Naive B cell (primary cell): ENCODE measurements around the gene RWDD2A. TPM values are rescaled to one million over a fixed set of nuclear protein-coding genes. Genes with fewer than 3 reads are reported as not detected.

Experiments
- ATAC-seq, 2 donors: fragments of 150-1000 bp; cut with Tn5 transposase; 2 replicates each; pipeline ENCODE4 v1.10.0; 2021; ENCODE audit warnings: low read depth in 2 of 2, mild to moderate bottlenecking in 2 of 2, moderate library complexity in 2 of 2
- DNase-seq: peaks from one replicate; pipeline ENCODE4 v3.0.0; 2022
- H3K27ac Mint-ChIP-seq, 6 donors: one replicate each; pipeline ENCODE4 v1.8.0; 2020 to 2022; ENCODE audit warnings: mild to moderate bottlenecking in 6 of 6, mixed read lengths in 6 of 6, moderate library complexity in 5 of 6, inconsistent platforms in 2 of 6
- H3K27me3 Mint-ChIP-seq, 3 donors: one replicate each; pipeline ENCODE4 v1.8.0; 2021 to 2022; ENCODE audit warnings: mixed read lengths in 3 of 3, mild to moderate bottlenecking in 1 of 3
- H3K36me3 Mint-ChIP-seq, 2 donors: one replicate each; pipeline ENCODE4 v1.8.0; 2020 to 2022; ENCODE audit warnings: mixed read lengths in 2 of 2, inconsistent platforms in 1 of 2, mild to moderate bottlenecking in 1 of 2
- H3K4me1 Mint-ChIP-seq, 3 donors: one replicate each; pipeline ENCODE4 v1.8.0; 2020 to 2022; ENCODE audit warnings: mixed read lengths in 3 of 3, inconsistent platforms in 1 of 3, mild to moderate bottlenecking in 1 of 3, moderate library complexity in 1 of 3
- H3K4me3 Mint-ChIP-seq, 8 donors: one replicate each; pipeline ENCODE4 v1.8.0; 2020 to 2022; ENCODE audit warnings: mild to moderate bottlenecking in 8 of 8, mixed read lengths in 8 of 8, moderate library complexity in 8 of 8, inconsistent platforms in 2 of 8
- H3K9me3 Mint-ChIP-seq, 7 donors: one replicate each; pipeline ENCODE4 v1.8.0; 2020 to 2022; ENCODE audit warnings: mixed read lengths in 7 of 7, mild to moderate bottlenecking in 5 of 7, inconsistent platforms in 2 of 7, moderate library complexity in 1 of 7
- polyA plus RNA-seq, 6 donors: library from polyadenylated mRNA; unstranded; fragments of 300-500 nt; fragmentation: Illumina TruSeq; gene quantifications; one replicate each; pipeline ENCODE4 v1.2.3, GENCODE V29; 2021; ENCODE audit warnings: low read depth in 6 of 6

RWDD2A gene
- polyA plus RNA-seq = 1 to 10 TPM; 1.9 to 4.1 (median 2.5) TPM

DNA sequence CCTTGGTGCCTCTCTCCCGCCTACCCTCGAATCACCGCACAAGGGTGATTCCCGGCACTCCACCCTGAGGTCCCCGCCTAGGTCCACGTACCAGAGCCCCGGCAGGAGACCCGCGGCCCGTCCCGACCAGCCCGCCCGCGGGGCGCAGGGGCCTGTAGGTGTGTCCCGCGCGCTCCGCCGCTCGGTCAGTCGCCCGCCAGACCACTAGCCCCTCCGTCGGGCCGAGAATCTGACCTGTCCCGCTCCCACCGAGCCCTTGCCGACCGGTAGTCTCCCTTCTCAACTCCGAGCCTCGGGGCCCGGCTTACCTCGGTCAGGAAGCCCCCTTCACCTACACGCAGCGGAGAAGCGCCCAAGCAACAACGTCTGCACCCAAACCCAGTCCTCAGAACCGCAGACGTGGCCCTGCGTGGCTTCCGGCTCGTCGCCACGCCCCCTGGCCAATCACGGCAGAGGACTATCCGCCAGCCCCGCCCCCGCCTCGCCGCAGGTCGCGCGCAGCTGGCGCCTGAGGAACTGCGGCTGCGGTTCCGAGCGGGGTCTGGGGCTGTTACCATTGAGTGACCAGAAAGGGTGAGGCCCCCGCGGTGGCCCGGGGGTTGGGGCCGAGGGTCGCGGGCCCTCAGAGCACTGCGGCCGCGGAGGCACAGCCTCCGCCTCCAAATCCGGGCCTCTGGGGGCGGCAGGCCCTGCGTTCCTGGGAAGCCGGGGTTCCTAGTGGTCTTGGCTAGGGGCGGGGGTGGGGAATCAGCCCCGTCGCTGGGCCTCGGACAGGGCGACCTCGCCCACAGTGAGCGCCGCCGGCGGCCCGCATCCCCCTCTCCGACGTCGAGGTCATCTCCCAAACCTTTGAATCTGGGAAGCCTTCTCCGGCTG, at the start of gene RWDD2A, which contains the start of gene PGM3:
Gene RWDD2A (plus strand): TSS at position 487 of the 876 bp plus-strand sequence. CDS start 1,095 bp downstream, outside the sequence.
Gene PGM3 (minus strand): TSS at position 395 of the 876 bp plus-strand sequence. CDS start 2,253 bp downstream, outside the sequence.
- no peaks in the 10 kb centered on the region for H3K27me3 Mint-ChIP-seq
- peaks cover 0 to 3% (median 0%) of the 10 kb centered on the region in 7 donors for H3K9me3 Mint-ChIP-seq
- peak within 1 kb of the TSS; percentile 94 to 99 (median 98) for H3K4me3 Mint-ChIP-seq
- H3K36me3 Mint-ChIP-seq = peaks cover 0 to 4% of the 10 kb centered on the region in 2 donors
- peak within 1 kb of the TSS; percentile 96 to 99 (median 98) for H3K27ac Mint-ChIP-seq
- DNase-seq = peak; percentile 90
- ATAC-seq = peak; percentile 97
- peaks cover 11 to 41% (median 27%) of the 10 kb centered on the region in 3 donors for H3K4me1 Mint-ChIP-seq

DNA sequence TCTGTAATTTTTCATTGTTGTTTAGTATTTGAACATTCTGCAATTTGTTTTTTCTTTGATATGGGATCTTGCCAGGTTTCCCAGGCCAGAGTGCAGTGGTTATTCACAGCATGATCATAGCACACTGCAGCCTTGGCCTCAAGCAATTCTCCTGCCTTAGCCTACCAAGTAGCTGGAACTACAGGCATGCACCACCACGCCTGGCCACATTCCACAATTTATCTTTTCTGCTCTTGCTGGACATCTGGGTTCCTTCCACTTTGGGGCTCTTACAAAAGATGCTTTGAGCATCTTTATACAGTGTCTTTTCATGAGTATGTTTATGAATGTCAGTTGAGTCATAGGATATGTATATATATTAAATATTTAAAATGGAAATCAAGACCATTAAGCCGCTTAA, 42.0 kb upstream of the RWDD2A start:
- H3K36me3 Mint-ChIP-seq = peaks cover 13 to 15% of the 10 kb centered on the region in 2 donors
- H3K9me3 Mint-ChIP-seq = no peaks in the 10 kb centered on the region
- H3K27me3 Mint-ChIP-seq = no peaks in the 10 kb centered on the region
- DNase-seq = no peak
- ATAC-seq = no peak
- H3K4me1 Mint-ChIP-seq = no peaks in the 10 kb centered on the region
- no peak overlapping the region for H3K27ac Mint-ChIP-seq
- H3K4me3 Mint-ChIP-seq = no peak overlapping the region

DNA sequence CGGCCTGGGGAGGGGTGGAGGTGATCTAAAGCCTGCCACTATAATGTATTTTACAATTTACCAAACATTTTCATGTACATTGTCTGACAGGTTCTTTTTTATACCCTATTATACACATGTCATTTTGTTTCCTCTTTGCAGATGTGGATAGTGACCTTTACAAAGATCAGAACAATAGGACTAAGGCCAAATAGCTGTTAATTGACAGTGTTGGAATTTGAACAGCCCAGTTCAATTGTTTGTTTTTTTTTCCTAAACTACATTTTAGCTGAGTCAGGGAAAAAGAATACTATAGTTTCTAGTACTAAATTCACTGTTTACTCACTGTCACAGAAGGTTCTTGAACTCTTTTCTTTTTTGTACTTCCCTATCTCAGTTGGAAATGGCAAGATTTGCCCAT, 40.2 kb upstream of the RWDD2A start:
- no peaks in the 10 kb centered on the region for H3K27me3 Mint-ChIP-seq
- H3K9me3 Mint-ChIP-seq = no peaks in the 10 kb centered on the region
- no peaks in the 10 kb centered on the region for H3K4me1 Mint-ChIP-seq
- H3K4me3 Mint-ChIP-seq = no peak overlapping the region
- H3K36me3 Mint-ChIP-seq = peaks cover 13 to 16% of the 10 kb centered on the region in 2 donors
- no peak overlapping the region for H3K27ac Mint-ChIP-seq
- ATAC-seq = no peak
- DNase-seq = no peak

DNA sequence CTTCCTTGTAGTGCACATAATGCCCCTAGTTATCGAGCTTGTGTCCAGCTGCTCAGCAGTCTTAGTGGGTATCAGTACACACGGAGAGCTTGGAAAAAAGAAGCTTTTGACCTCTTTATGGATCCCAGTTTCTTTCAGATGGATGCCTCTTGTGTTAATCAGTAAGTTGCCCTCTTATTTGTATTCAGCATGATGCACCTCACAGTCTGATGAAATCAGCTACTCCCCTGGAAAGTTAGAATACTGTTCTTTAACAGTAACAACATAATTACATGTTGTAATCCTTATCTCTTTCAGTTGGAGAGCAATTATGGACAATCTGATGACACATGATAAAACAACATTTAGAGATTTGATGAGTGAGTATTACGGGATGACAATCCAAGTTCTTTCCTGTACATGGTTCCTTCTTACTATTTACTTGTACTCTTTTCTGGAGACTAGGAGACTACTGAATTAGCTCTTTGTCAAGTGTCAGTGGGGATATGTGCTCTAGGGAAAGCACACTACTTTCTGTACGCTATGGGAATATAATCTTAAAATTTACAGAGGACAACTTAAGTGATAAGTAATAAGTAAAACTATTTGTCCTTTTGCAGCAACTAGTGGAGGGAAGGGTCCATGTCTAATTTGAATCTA, 39.2 kb upstream of the RWDD2A start:
- ATAC-seq (no peak), DNase-seq (no peak)
- H3K4me3 Mint-ChIP-seq = no peak overlapping the region
- no peaks in the 10 kb centered on the region for H3K4me1 Mint-ChIP-seq
- H3K27me3 Mint-ChIP-seq = no peaks in the 10 kb centered on the region
- peaks cover 7 to 17% of the 10 kb centered on the region in 2 donors for H3K36me3 Mint-ChIP-seq
- H3K27ac Mint-ChIP-seq = no peak overlapping the region
- no peaks in the 10 kb centered on the region for H3K9me3 Mint-ChIP-seq

DNA sequence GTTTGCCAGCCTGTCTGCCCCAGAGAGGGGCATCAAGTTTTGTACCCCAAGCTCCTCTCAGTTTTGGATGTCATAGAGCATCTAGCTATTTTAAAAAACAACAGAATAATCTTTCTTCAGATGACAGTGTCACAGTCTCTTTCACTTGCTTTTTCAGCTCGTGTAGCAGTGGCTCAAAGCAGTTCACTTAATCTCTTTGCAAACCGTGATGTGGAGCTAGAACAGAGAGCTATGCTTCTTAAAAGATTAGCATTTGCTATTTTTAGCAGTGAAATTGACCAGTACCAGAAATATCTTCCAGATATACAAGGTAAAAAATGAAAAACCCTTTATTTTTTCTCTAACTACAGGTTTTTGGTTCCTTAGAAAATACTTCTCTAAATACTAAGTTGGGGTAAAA, 37.4 kb upstream of the RWDD2A start:
- Mint-ChIP-seq H3K36me3 (peaks cover 16 to 29% of the 10 kb centered on the region in 2 donors), H3K4me3 (no peak overlapping the region), H3K9me3 (no peaks in the 10 kb centered on the region), H3K27ac (peak overlapping the region in 1 of 6 donors; percentile 4), H3K27me3 (no peaks in the 10 kb centered on the region), H3K4me1 (no peaks in the 10 kb centered on the region)
- ATAC-seq (no peak), DNase-seq (no peak)

DNA sequence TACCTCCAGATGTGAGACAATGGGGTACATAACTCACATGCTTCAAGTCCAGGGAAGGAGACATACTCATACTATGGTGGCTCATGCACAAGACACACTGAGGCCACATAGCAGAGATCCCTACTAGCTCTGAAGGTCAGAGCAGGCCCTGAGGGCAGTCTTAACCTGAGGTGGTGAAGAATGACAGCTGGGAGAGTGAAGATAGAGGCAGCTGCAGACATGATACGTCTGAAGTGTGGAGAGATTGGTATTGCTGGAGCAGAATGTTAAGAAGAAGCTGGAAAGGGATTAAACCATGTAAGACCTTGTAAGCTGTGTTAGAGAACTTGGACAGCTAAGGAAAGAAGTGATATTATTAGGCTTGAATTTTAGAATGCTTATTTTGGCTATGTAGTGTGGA, 33.0 kb upstream of the RWDD2A start:
- Mint-ChIP-seq H3K27ac (peak overlapping the region in 3 of 6 donors; percentile 46 to 53 (median 51)), H3K4me1 (no peaks in the 10 kb centered on the region), H3K36me3 (peaks cover 16 to 35% of the 10 kb centered on the region in 2 donors)

DNA sequence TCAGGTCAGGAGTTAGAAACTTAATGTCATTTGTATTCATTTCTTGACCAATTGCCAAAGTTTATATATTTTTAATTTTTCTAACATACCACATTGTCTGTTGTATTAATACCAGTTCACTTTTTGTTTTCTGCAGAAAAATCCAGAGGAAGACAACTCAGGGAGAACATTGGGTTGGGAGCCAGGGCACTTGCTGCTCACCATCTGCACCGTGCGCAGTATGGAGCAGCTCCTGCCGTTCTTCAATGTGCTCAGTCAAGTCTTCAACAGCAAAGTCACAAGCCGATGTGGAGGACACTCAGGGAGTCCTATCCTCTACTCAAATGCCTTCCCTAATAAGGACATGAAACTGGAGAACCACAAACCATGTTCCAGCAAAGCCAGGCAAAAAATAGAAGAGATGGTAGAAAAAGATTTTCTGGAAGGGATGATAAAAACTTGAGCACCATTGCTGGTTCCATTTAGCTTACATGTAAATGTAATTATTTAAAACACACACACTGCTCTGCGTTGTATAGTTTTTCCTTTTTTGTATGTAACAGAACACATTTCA, 25.4 kb upstream of the RWDD2A start:
- no peaks in the 10 kb centered on the region for H3K4me1 Mint-ChIP-seq
- no peak for ATAC-seq
- no peaks in the 10 kb centered on the region for H3K9me3 Mint-ChIP-seq
- peak overlapping the region in 1 of 6 donors; percentile 56 for H3K27ac Mint-ChIP-seq
- H3K4me3 Mint-ChIP-seq = no peak overlapping the region
- no peaks in the 10 kb centered on the region for H3K27me3 Mint-ChIP-seq
- peaks cover 15 to 21% of the 10 kb centered on the region in 2 donors for H3K36me3 Mint-ChIP-seq
- DNase-seq = no peak

More for the DNA sequence above, 33.0 kb upstream of the RWDD2A start:
- no peak for ATAC-seq
- Mint-ChIP-seq H3K4me3 (no peak overlapping the region), H3K27me3 (no peaks in the 10 kb centered on the region), H3K9me3 (no peaks in the 10 kb centered on the region)
- no peak for DNase-seq

DNA sequence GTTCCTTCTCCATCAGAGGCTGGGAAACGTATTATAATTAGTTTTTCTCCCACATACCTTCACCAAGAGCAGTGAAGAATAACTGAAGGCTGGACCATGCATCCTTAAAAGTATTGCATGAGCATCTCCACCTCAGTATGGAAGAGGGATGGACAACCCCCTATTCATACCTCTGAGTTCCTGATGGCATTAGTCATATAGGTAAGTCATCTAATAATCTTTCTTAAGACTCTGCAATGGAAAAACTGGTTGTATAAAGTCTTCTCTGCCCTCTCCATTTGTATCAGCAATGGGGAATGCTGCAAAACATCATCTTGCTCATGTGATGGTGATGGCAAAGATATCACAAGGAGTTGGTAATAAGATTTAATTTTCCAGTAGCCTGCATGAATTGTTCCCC, 24.6 kb upstream of the RWDD2A start:
- H3K36me3 Mint-ChIP-seq = peaks cover 15 to 25% of the 10 kb centered on the region in 2 donors
- H3K9me3 Mint-ChIP-seq = no peaks in the 10 kb centered on the region
- no peaks in the 10 kb centered on the region for H3K27me3 Mint-ChIP-seq
- H3K4me1 Mint-ChIP-seq = no peaks in the 10 kb centered on the region
- ATAC-seq (no peak), DNase-seq (no peak)
- peak overlapping the region in 1 of 6 donors; percentile 56 for H3K27ac Mint-ChIP-seq
- H3K4me3 Mint-ChIP-seq = no peak overlapping the region

DNA sequence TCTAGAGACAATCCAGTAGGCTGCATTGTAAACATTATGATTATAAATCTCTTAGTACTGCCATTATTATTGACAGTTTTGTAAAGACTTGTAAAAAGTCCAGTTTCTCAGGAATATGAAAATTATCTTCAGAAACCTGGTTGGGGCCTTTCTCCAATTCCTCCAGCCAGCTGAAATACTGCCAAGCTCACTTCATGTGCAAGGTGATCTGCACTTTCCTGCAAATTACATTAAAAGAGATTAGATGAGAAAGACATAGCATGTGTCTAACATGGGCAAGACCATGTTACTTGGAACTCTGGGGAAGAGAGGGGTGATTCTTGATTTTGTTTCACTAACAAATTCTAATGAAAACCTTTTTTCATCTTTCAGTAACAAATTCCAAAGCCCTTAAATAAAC, 24.1 kb upstream of the RWDD2A start:
- no peak for ATAC-seq
- no peak overlapping the region for H3K4me3 Mint-ChIP-seq
- H3K9me3 Mint-ChIP-seq = no peaks in the 10 kb centered on the region
- no peaks in the 10 kb centered on the region for H3K4me1 Mint-ChIP-seq
- DNase-seq = no peak
- H3K36me3 Mint-ChIP-seq = peaks cover 15 to 27% of the 10 kb centered on the region in 2 donors
- no peak overlapping the region for H3K27ac Mint-ChIP-seq
- no peaks in the 10 kb centered on the region for H3K27me3 Mint-ChIP-seq

DNA sequence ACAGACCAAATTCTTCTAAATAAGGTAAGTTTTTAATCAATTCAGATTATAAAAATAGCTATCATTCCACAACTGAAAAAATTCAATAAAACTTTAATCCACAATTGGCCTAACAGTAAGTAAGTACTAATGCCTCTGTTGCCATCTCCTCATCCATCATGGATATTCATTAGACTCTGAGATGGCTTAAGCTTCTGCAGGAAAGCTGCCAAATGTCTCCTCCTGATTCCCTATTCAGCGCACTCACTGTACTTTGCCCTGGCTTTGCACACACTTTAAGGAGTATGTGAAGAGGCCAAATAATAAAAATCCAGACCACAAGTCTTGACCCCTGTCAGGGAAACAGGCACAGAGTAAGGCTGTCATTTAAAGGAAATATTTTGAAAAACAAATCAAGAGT, 23.6 kb upstream of the RWDD2A start:
- DNase-seq (no peak), ATAC-seq (no peak)
- Mint-ChIP-seq H3K9me3 (no peaks in the 10 kb centered on the region), H3K27me3 (no peaks in the 10 kb centered on the region), H3K27ac (peak overlapping the region in 2 of 6 donors; percentile 4 to 47), H3K4me1 (no peaks in the 10 kb centered on the region), H3K36me3 (peaks cover 12 to 30% of the 10 kb centered on the region in 2 donors), H3K4me3 (no peak overlapping the region)

DNA sequence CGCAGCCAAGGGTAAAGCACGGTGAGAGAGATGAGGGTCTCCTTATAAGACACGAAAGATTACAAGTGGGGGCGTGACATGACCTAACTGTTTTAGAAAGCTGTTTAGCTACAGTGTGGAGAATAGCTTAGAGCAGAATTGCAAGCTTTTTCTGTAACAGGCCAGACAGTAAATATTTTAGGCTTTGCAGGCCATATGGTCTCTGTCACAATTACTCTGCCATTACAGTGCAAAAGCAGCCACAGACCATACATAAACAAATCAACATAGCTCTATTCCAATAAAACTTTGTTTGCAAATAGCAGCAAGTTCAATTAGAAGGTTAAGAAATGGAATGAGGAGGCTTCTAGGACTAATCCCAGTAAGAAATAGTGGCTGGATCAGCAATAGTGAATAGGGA, 16.9 kb upstream of the RWDD2A start:
- Mint-ChIP-seq H3K36me3 (peaks cover 0 to 33% of the 10 kb centered on the region in 2 donors), H3K4me1 (no peaks in the 10 kb centered on the region), H3K4me3 (no peak overlapping the region), H3K9me3 (no peaks in the 10 kb centered on the region), H3K27me3 (no peaks in the 10 kb centered on the region), H3K27ac (peak overlapping the region in 3 of 6 donors; percentile 9 to 44 (median 25))
- no peak for DNase-seq
- ATAC-seq = no peak

DNA sequence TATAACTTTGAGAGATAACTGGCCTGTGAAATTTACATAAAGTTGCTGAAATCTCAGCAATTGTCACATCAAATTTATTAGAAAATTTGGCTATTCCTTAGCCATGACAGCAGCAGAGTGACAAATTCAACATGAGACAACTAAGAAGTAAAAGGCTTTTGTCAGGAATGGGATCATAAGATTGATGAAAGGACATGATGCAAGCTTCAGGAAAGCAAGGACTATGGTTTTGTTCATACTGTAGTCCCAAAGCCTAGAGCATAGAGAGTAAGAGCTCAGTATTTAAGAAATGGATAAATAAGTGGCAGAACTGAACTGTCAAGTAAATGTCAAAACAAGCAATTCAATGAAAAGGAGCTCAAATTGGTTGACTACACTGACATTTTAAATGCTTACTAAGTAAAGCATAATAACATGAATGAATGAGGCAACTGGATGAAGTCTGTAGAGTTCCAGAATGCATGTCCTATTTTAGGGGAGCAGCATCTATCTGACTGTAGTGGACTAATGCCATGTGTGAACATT, 12.7 kb upstream of the RWDD2A start:
- Mint-ChIP-seq H3K4me1 (peaks cover 0 to 5% (median 0%) of the 10 kb centered on the region in 3 donors), H3K36me3 (peaks cover 12 to 33% of the 10 kb centered on the region in 2 donors), H3K27me3 (no peaks in the 10 kb centered on the region), H3K9me3 (no peaks in the 10 kb centered on the region), H3K4me3 (no peak overlapping the region), H3K27ac (no peak overlapping the region)
- no peak for DNase-seq
- ATAC-seq = no peak

DNA sequence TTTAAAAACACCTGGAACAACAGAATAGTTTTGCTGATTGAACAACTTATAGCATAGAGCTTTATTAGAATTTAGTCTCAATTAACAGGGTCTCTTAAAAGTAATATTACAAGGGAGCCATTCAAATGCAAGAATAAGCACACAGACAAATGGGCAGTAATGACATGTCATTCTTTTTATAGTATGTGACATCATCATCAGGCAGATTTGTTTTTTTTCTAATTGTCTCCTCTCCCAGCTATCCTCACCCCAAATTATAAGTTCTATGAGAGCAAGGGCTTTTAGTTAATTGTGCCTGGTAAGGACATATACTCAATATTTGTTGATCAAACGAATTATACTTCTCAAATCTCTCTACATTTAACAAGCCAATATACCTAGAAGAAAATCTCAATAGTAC, 11.0 kb upstream of the RWDD2A start:
- H3K27ac Mint-ChIP-seq = peak overlapping the region in 1 of 6 donors; percentile 0
- peaks cover 0 to 5% (median 0%) of the 10 kb centered on the region in 3 donors for H3K4me1 Mint-ChIP-seq
- no peak overlapping the region for H3K4me3 Mint-ChIP-seq
- H3K27me3 Mint-ChIP-seq = no peaks in the 10 kb centered on the region
- peaks cover 20 to 33% of the 10 kb centered on the region in 2 donors for H3K36me3 Mint-ChIP-seq
- no peak for ATAC-seq
- DNase-seq = no peak
- H3K9me3 Mint-ChIP-seq = no peaks in the 10 kb centered on the region
